Testis (tissue), 3 donors: ENCODE measurements around the gene LPCAT3. TPM values are rescaled to one million over a fixed set of nuclear protein-coding genes. Genes with fewer than 3 reads are reported as not detected.

Experiments
- DNase-seq: peaks from one replicate; pipeline ENCODE4 v3.0.0-alpha.2; 2019
- H3K27ac ChIP-seq, 2 donors: fragments of 200-600 bp; sonication (generic); one replicate each; pipeline ENCODE4 v1.5.1; 2019
- H3K27me3 ChIP-seq: fragments of 200-600 bp; sonication (generic); one replicate; pipeline ENCODE4 v1.5.1; 2019
- H3K36me3 ChIP-seq: fragments of 200-600 bp; sonication (generic); one replicate; pipeline ENCODE4 v1.5.1; 2017; ENCODE audit warnings: low read depth; ENCODE audit errors: missing control alignments
- H3K4me1 ChIP-seq: fragments of 200-600 bp; sonication (generic); one replicate; pipeline ENCODE4 v1.5.1; 2019
- H3K4me3 ChIP-seq, 2 donors: fragments of 200-600 bp; sonication (generic); one replicate each; pipeline ENCODE4 v1.5.1; 2017 to 2019
- H3K9me3 ChIP-seq: fragments of 200-600 bp; sonication (generic); one replicate; pipeline ENCODE4 v1.5.1; 2017
- CTCF ChIP-seq, 3 experiments: fragments of 450-650 bp in 2 of 3; fragments of 200-600 bp in 1 of 3; sonication (generic) in 1 of 3; IDR thresholded peaks; one replicate each; pipeline ENCODE4 v1.5.1; 2016 to 2019; ENCODE audit warnings: antibody characterized with exemption in 3 of 3, mild to moderate bottlenecking in 2 of 3, moderate library complexity in 1 of 3
- POLR2A ChIP-seq: fragments of 450-650 bp; IDR thresholded peaks from one replicate; pipeline ENCODE4 v1.6.1; 2017; ENCODE audit warnings: antibody characterized with exemption, mild to moderate bottlenecking, moderate library complexity
- WGBS, 2 donors: methylation state at CpG; one replicate each; pipeline ENCODE4 v1.1.5; 2018; 5-methylcytosine and 5-hydroxymethylcytosine counted together
- intact Hi-C: fragments of 100-400 bp; cut with DNase I; formaldehyde crosslinking; loops from one replicate; pipeline ENCODE4 v1.15.1; 2023; ENCODE audit warnings: low total_unique reads
- polyA plus RNA-seq: library from polyadenylated mRNA; stranded (reverse); fragments of 350-450 nt; fragmentation: Illumina TruSeq; extraction: RNeasy Lipid Tissue Mini Kit (QIAGEN cat#74804); gene quantifications from one replicate; pipeline ENCODE4 v1.2.3, GENCODE V29; 2014; ENCODE audit warnings: low read depth, low replicate concordance; ENCODE audit not compliant: insufficient read depth
- total RNA-seq, 2 donors: library from RNA; depleted of rRNA; stranded (reverse); fragments of >200 nt; gene quantifications; one replicate each; pipeline ENCODE4 v1.2.3, GENCODE V29; 2016

LPCAT3 gene
- total and polyA plus RNA-seq, 3 donors from 2014 or later: 26.0 to 33.2 (median 30.2) TPM

GRCh38 chr12:7004840-7005239 is 13.4 kb downstream of the LPCAT3 start:
- no peak overlapping the region for H3K4me3 ChIP-seq
- WGBS, 2 donors: 80 to 83% methylated on average over 2 of the region's 2 CpGs
- no peak for DNase-seq
- H3K27ac ChIP-seq: no peak overlapping the region
- H3K27me3 ChIP-seq: no peaks in the 10 kb centered on the region
- peaks cover 6% of the 10 kb centered on the region for H3K4me1 ChIP-seq
- intact Hi-C loops: no loop called here
- H3K36me3 ChIP-seq: no peaks in the 10 kb centered on the region
- no peak for TF ChIP-seq POLR2A
- no peak for TF ChIP-seq CTCF (IDR thresholded peaks at IDR 0.05)
- H3K9me3 ChIP-seq: no peaks in the 10 kb centered on the region

- Histone ChIP-seq H3K27ac (no peak overlapping the region), H3K36me3 (no peaks in the 10 kb centered on the region), H3K27me3 (no peaks in the 10 kb centered on the region), H3K9me3 (no peaks in the 10 kb centered on the region), H3K4me1 (peaks cover 6% of the 10 kb centered on the region), H3K4me3 (no peak overlapping the region)
- WGBS, 2 donors: 80 to 93% methylated on average over 2 of the region's 2 CpGs
- TF ChIP-seq POLR2A (no peak), CTCF (IDR thresholded peaks at IDR 0.05) (no peak)
- intact Hi-C loops: no loop called here
- DNase-seq: no peak
Measured at GRCh38 chr12:7004287-7004803, 13.9 kb downstream of the LPCAT3 start.

- H3K27ac ChIP-seq: no peak overlapping the region
- H3K9me3 ChIP-seq: no peaks in the 10 kb centered on the region
- no peak for DNase-seq
- H3K27me3 ChIP-seq: no peaks in the 10 kb centered on the region
- TF ChIP-seq CTCF (IDR thresholded peaks at IDR 0.05) (no peak), POLR2A (no peak)
- H3K36me3 ChIP-seq: no peaks in the 10 kb centered on the region
- WGBS, 2 donors: 75 to 78% methylated on average over 7 of the region's 7 CpGs
- H3K4me1 ChIP-seq: peaks cover 6% of the 10 kb centered on the region
- intact Hi-C loops: no loop called here
- no peak overlapping the region for H3K4me3 ChIP-seq
Measured at GRCh38 chr12:7001921-7002591, 16.2 kb downstream of the LPCAT3 start.

- Histone ChIP-seq H3K4me3 (no peak overlapping the region), H3K36me3 (no peaks in the 10 kb centered on the region), H3K4me1 (peaks cover 6% of the 10 kb centered on the region), H3K27me3 (no peaks in the 10 kb centered on the region), H3K27ac (no peak overlapping the region), H3K9me3 (no peaks in the 10 kb centered on the region)
- intact Hi-C loops: no loop called here
- TF ChIP-seq POLR2A: no peak
- no peak for TF ChIP-seq CTCF (IDR thresholded peaks at IDR 0.05)
- no peak for DNase-seq
Measured at GRCh38 chr12:6998715-6999451, 19.4 kb downstream of the LPCAT3 start.
